NCI-H128 (cell line): ENCODE results near the gene BRF1.
"Not testable (repeated sequence)": the region's sequence is repeated elsewhere in the genome, so short reads cannot be mapped to it uniquely, and the experiment has no call there.

Source experiments
- DNase-seq: peaks from one replicate; lab custom pipeline; 2025; ENCODE audit not compliant: unreplicated experiment; lab: John Stamatoyannopoulos, UW

The BRF1 gene

GRCh38 chr14:105300542-105301102 lies at the start of gene BRF1:
BRF1 (minus strand) TSS chr14:105301001; CDS start chr14:105300629, 372 bp downstream.
- DNase-seq: peak; percentile 95

GRCh38 chr14:105349992-105350391 lies 49.2 kb upstream of the BRF1 start:
- DNase-seq: no peak

- no peak for DNase-seq
Measured at GRCh38 chr14:105348945-105349699, 48.3 kb upstream of the BRF1 start.

GRCh38 chr14:105348169-105348944 lies 47.6 kb upstream of the BRF1 start:
- no peak for DNase-seq

GRCh38 chr14:105347587-105347968 lies 46.8 kb upstream of the BRF1 start:
- DNase-seq: no peak

- no peak for DNase-seq
Measured at GRCh38 chr14:105346876-105347586, 46.2 kb upstream of the BRF1 start.

GRCh38 chr14:105346200-105346533 lies 45.4 kb upstream of the BRF1 start:
- no peak for DNase-seq

- DNase-seq: no peak
Measured at GRCh38 chr14:105343194-105343593, 42.4 kb upstream of the BRF1 start.

GRCh38 chr14:105340821-105341733 lies 40.3 kb upstream of the BRF1 start:
- DNase-seq: no peak

GRCh38 chr14:105337966-105338741 lies 37.4 kb upstream of the BRF1 start:
- no peak for DNase-seq

GRCh38 chr14:105337433-105337832 lies 36.6 kb upstream of the BRF1 start:
- DNase-seq: no peak

- DNase-seq: no peak
Measured at GRCh38 chr14:105336477-105337287, 35.9 kb upstream of the BRF1 start.

- no peak for DNase-seq
Measured at GRCh38 chr14:105335735-105336476, 35.1 kb upstream of the BRF1 start.

- DNase-seq: not testable (repeated sequence)
Measured at GRCh38 chr14:105335231-105335542, 34.4 kb upstream of the BRF1 start.

- no peak for DNase-seq
Measured at GRCh38 chr14:105334383-105335230, 33.8 kb upstream of the BRF1 start.

GRCh38 chr14:105333613-105334364 lies 33.0 kb upstream of the BRF1 start:
- no peak for DNase-seq

- DNase-seq: no peak
Measured at GRCh38 chr14:105333020-105333490, 32.3 kb upstream of the BRF1 start.
